Mononuclear cell (primary cell): ENCODE data around the gene HOXB13. TPM values are rescaled to one million over a fixed set of nuclear protein-coding genes. Genes with fewer than 3 reads are reported as not detected.

Source experiments
- H3K27me3 ChIP-seq: 2 replicates; pipeline ENCODE4 v1.6.0; 2011; ENCODE audit warnings: low read length, control low read depth; ENCODE audit not compliant: insufficient read depth
- H3K4me1 ChIP-seq: 2 replicates; pipeline ENCODE4 v1.5.1; 2011; ENCODE audit warnings: mild to moderate bottlenecking, low read length, control low read depth; ENCODE audit not compliant: insufficient read depth
- H3K4me3 ChIP-seq: 2 replicates; pipeline ENCODE4 v1.5.1; 2011; ENCODE audit warnings: mild to moderate bottlenecking, low read length, moderate library complexity
- H3K9me3 ChIP-seq: 2 replicates; pipeline ENCODE4 v1.5.1; 2011; ENCODE audit warnings: low read depth, mild to moderate bottlenecking, control low read depth, low read length
- total RNA-seq: library from RNA; depleted of rRNA; stranded (reverse); fragments of >200 nt; gene quantifications from one replicate; pipeline ENCODE4 v1.2.3, GENCODE V29; 2012

Gene HOXB13
- total RNA-seq, 1 donor: not detected

DNA sequence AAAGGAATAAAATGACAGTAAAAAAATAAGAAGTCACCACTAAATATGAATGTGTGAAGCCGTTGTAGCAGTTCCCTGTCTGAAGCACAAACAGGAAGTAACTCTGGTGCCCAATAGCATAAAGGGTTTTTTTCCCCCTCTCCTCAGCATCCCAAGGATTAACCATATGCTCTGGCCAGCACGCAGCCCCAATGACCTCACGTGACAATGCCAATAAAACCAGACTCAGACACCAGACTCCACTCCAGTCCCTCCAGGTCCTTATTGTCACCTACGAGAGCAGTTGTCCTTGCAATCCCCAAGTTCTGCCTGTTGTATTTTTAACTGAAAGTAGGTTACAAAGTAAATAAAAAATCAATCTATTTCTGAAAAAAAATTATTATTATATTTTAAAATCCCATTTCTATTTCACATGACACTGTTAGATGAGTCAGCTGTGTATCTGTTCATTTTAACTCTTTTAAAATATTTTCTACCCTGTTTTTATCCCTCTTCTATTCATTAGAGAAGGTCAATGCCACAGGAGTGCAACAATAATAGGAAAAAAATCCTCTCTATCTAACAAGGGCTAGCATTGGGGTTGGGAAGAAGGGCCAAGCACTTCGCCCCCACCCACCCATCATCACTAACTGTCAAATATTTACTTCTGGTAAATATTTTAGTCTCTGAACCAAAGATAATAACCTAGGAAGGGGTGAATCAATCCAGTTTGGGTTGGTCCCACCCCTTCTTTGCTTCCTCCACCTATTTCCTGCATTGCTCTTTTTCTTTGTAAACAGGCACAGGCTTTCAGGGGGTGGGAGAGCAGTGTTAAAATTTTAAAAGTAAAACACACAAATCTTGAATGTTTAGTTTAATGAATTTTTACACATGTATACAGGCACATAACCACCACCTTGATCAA, 12.8 kb downstream of the HOXB13 start:
- H3K4me1 ChIP-seq: peaks cover 13% of the 10 kb centered on the region
- H3K27me3 ChIP-seq: peaks cover 79% of the 10 kb centered on the region
- no peaks in the 10 kb centered on the region for H3K9me3 ChIP-seq
- no peak overlapping the region for H3K4me3 ChIP-seq

DNA sequence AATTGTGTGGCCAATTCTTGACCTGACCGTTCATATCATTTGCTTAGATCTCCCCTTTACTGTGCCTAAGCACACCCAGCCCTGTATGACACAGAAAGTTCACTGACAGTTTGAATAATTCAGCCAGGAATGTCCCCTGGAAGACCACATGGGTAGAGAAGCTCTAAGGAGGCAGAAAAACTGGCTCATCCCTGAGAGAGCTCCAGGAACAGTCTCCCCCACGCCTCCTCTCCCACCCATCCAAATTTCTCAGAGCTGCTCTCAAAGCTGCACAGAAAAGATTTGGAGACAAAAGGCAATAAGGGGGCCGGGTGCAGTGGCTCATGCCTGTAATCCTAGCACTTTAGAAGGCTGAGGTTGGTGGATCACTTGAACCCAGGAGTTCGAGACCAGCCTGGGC, 17.4 kb downstream of the HOXB13 start:
- H3K4me3 ChIP-seq: no peak overlapping the region

DNA sequence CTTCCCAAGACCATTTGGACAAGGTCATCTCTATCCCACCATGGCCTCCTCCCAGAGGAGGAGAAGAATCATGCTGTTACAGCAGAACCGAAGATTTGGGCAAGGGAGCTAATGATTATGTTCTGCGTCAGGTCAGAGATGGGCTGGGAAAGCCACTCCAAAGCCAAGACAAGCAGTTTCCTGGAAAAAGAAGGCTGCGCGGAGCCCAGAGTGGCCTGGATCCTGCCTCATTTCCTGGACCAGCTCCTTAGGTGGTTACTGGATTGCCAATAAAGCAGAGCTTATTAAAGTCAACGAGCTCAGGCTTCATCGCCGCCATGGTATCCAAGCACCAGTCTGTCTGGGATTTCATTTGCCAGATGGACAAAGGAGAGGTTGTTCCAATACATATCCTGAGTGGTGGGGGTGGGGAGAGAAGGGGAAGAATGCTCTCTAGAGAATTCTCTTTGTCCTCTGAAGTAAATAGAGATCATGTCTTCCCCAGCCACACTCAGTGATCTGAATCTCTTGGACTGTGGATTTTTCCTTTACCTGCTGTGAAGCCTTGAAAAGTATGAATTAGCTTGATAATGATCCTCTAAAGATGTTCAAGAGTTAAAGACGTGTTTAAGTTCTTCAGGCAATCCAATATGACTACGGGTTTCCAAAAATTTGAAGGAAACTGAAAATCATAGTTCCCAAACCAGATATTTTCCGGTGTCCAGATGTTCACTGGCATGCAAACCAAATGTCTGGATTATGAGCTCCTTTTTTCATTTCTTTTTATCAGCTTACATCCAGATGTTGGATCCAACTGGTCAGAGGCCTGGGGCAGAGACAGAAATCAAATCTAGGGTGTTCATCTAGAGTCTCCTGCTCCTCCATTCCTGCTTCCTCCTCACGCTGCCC, 23.9 kb downstream of the HOXB13 start:
- H3K9me3 ChIP-seq: no peaks in the 10 kb centered on the region
- no peaks in the 10 kb centered on the region for H3K4me1 ChIP-seq
- peaks cover 67% of the 10 kb centered on the region for H3K27me3 ChIP-seq
- no peak overlapping the region for H3K4me3 ChIP-seq

More for the DNA sequence above, 17.4 kb downstream of the HOXB13 start:
- Histone ChIP-seq H3K4me1 (no peaks in the 10 kb centered on the region), H3K27me3 (peaks cover 67% of the 10 kb centered on the region), H3K9me3 (no peaks in the 10 kb centered on the region)

DNA sequence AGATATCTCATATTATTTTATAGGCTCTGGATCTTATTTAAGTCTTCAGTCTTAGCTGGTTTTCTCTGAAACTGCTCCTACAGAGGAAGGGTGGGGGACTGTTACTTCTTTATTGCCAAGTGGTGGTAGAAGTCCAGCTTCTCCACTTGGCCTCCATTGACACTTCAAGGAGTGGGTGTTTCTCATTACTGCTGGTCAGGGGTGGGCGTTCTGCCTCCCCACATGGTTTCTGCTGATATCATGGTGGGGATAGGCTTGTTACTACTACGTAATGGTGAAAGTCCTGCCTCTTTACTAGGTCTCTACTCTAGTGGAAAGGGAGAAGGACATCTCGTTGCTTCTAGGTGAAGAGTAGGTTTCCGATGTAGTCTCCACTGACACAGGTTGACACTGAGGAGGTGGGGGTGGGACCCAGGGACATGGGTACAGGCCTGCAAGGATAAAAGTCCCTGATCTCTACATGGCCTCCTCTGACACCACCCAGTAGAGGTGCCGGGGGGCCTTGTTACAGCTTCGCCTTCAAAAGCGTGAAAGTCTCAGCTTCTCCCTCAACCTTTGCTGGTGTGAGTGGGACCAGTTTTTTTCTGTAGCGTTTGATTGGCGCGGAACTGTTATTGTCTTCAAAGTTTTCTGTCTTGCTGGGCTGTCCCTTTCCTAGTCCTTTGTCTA, 26.6 kb downstream of the HOXB13 start:
- H3K9me3 ChIP-seq: no peaks in the 10 kb centered on the region
- no peak overlapping the region for H3K4me3 ChIP-seq
- peaks cover 54% of the 10 kb centered on the region for H3K27me3 ChIP-seq
- no peaks in the 10 kb centered on the region for H3K4me1 ChIP-seq

DNA sequence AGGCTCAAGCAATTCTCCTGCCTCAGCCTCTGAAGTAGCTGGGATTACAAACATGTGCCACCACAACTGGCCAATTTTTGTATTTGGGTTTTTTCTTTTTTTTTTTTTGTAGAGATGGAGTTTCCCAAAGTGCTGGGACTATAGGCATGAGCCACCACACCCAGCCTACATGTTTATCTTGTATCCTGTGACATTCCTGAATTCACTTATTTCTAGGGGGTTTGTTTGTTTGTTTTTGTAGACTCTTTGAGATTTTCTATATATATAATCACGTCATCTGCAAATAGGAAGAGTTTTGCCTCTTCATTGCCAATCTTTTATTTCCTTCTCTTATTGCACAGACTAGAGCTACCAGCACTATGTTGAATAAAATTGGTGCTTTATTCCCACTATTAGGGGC, 35.4 kb downstream of the HOXB13 start:
- Histone ChIP-seq H3K9me3 (no peaks in the 10 kb centered on the region), H3K4me3 (no peak overlapping the region), H3K27me3 (peaks cover 41% of the 10 kb centered on the region), H3K4me1 (no peaks in the 10 kb centered on the region)

DNA sequence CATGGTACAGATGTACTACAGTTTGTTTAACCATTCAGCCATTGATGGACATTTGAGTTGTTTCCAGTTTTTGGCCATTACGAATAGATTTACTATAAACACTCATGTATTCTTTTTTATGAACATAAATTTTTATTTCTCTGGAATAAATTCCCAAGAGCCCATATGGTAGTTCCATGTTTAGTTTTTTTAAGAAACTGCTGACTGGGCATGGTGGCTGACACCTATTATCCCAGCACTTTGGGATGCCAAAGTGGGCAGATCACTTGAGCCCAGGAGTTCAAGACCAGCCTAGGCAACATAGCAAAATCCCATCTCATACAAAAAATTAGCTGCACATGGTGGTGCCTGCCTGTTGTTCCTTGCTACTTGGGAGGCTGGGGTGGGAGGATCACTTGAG, 36.5 kb downstream of the HOXB13 start:
- H3K4me3 ChIP-seq: no peak overlapping the region
- peaks cover 40% of the 10 kb centered on the region for H3K27me3 ChIP-seq
- no peaks in the 10 kb centered on the region for H3K4me1 ChIP-seq
- H3K9me3 ChIP-seq: no peaks in the 10 kb centered on the region

DNA sequence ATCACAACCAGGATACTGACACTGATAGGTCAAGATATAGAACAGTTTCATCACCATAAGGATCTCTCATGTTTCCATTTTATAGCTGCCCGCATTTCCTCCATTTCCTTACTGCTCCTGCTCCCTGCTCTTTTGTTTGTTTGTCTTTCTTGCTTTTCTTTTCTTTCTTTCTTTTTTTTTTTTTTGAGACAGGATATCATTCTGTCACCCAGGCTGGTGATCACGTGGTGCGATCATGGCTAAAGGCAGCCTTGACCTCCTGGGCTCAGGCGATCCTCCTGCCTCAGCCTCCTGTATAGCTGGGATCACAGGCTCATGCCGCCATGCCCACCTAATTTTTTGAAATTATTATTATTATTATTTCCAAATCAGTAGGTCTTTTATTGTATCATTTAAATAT, 37.9 kb downstream of the HOXB13 start:
- Histone ChIP-seq H3K9me3 (no peaks in the 10 kb centered on the region), H3K4me3 (no peak overlapping the region)

DNA sequence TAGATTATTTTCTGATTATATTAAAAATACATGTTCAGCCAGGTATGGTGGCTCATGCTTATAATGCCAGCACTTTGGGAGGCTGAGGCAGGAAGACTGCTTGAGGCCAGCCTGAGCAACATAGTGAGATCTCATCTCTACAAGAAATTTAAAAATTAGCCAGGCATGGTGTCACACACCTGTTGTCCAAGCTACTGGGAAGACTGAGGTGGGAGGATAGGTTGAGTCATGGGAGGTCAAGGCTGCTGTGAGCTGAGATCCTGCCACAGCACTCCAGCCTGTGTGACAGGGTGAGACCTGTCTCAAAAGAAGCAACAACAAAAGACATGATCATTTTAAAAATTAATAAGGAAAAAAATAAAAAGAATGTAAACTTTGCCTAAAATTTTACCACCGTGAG, 46.9 kb downstream of the HOXB13 start:
- H3K27me3 ChIP-seq: peaks cover 25% of the 10 kb centered on the region
- no peak overlapping the region for H3K4me3 ChIP-seq
- H3K4me1 ChIP-seq: peaks cover 7% of the 10 kb centered on the region
- H3K9me3 ChIP-seq: no peaks in the 10 kb centered on the region

More for the DNA sequence above, 37.9 kb downstream of the HOXB13 start:
- H3K4me1 ChIP-seq: no peaks in the 10 kb centered on the region
- H3K27me3 ChIP-seq: peaks cover 32% of the 10 kb centered on the region

DNA sequence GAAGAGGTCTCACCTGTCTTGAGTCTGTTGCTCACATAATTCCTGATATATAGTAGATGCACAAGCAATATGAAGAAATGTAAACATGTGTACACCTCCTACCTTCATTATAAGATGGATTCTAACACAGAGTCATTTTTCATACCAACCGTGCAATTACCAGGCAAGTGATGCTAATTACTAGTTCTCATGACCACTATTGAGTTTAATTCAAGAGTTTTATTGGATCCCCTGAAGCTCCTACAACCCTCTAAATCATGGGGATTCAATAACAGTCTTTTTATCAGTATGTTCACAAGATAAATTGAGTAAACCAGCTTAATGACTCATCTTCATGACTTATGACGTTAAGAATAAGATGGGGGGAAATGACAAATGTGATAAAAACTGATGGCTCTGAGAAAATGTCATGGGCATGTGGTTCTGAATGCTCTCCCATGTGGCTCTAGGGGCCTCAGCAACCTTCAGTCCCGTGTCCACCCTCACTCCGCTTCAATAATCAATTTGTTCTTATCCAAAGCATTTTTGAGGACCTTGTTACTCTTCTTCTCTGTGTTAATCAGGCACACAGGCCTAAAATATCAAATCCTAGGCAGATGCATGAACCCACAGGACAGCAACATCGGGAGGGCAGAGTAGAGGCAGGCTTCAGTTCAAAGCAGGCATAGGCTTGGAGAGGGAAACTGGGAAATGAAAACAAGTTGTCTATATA, 49.0 kb downstream of the HOXB13 start:
- H3K4me3 ChIP-seq: no peak overlapping the region
- peaks cover 7% of the 10 kb centered on the region for H3K4me1 ChIP-seq
- peaks cover 31% of the 10 kb centered on the region for H3K27me3 ChIP-seq
- H3K9me3 ChIP-seq: no peaks in the 10 kb centered on the region

DNA sequence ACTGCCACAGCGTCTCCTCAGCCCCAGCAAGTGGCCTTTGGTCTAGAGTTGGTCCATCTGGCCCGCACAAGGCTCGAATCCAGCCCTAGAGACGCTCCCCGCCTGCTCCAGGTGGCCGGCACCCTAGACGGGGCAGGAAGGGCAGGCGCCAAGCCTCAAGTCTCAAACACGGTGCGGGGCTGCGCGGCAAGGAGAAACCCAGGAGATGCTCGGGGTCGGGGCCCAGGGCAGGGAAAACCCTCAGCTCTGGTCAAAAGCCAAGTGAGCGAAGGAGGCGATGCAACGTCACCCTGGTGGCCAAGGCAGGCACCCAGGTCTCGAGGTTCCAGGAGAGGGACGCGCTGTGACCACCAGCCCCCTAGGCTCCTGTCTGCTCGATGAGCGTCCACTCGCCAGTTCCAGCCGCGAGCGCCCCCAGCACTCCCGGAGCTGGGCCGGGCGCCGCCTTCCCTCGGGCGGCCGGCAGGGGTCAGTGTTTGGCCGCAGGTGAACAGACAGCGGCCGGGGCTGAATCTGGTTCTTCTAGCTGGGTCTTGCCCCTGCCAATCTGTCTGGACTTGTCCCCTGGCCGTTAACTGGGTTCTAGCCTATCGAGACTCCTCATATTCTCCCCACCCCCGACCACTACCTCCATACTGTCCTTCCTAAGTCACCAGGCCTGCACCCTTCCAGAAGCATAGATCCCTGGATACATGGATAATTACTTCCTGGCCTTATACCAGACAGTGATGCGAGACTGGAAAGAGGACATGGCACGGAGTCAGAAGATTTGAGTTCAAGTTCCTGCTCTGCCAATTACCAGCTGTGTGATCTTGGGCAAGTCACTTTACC, 50.2 kb downstream of the HOXB13 start:
- Histone ChIP-seq H3K4me1 (peaks cover 7% of the 10 kb centered on the region), H3K27me3 (peaks cover 31% of the 10 kb centered on the region), H3K4me3 (no peak overlapping the region), H3K9me3 (no peaks in the 10 kb centered on the region)

DNA sequence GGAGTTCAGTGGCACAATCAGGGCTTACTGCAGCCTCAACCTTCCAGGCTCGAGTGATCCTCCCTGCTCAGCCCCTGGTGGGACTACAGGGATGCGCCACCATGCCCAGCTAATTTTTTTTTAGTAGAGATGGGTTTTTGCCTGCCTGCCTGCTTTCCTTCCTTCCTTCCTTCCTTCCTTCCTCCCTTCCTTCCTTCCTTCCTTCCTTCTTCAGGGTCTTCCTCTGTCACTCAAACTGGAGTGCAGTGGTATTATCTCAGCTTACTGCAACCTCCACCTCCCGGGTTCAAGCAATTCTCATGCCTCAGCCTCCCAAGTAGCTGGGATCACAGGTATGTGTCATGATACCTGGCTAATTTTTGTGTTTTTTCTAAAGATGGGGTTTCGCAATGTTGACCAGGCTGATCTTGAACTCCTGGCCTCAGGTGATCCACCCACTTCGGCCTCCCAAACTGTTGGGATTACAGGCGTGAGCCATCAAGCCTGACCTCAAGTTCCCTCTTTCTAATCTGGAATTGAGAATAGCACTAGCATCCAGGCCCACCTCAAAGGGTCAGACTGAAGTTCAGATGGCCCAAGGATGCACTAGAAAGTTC, 51.5 kb downstream of the HOXB13 start:
- Histone ChIP-seq H3K4me3 (no peak overlapping the region), H3K27me3 (peaks cover 38% of the 10 kb centered on the region), H3K4me1 (peaks cover 7% of the 10 kb centered on the region), H3K9me3 (no peaks in the 10 kb centered on the region)
